SK-N-SH (cell line): ENCODE measurements around the gene TTC19.

Source experiments
- CTCF ChIP-seq: fragments of 200-600 bp; sonication (generic); IDR thresholded peaks from 2 replicates; pipeline ENCODE4 v1.6.1; 2017; ENCODE audit warnings: antibody characterized with exemption, mild to moderate bottlenecking, moderate library complexity
- EP300 ChIP-seq, 2 experiments: IDR thresholded peaks; 2 replicates each; pipeline versions ENCODE4 v1.4.0 to v1.6.1; 2012; ENCODE audit warnings: borderline replicate concordance in 1 of 2, low read depth in 1 of 2, low read length in 1 of 2
- EZH2phosphoT487 ChIP-seq: fragments of 200-600 bp; sonication (generic); IDR thresholded peaks from 2 replicates; pipeline ENCODE4 v1.6.1; 2017; ENCODE audit warnings: low read depth, mixed run types, mild to moderate bottlenecking, antibody characterized with exemption, moderate library complexity, borderline replicate concordance
- GABPA ChIP-seq: IDR thresholded peaks from 2 replicates; pipeline ENCODE4 v1.4.0; 2012; ENCODE audit warnings: low read depth, mild to moderate bottlenecking
- GATA2 ChIP-seq: sonication (generic); formaldehyde crosslinking; IDR thresholded peaks from 2 replicates; pipeline ENCODE4 v1.5.0; 2020; ENCODE audit warnings: mild to moderate bottlenecking, missing genetic modification reagents
- JUND ChIP-seq: IDR thresholded peaks from 2 replicates; pipeline ENCODE4 v1.4.0; 2012
- MAX ChIP-seq: IDR thresholded peaks from 2 replicates; pipeline ENCODE4 v1.4.0; 2012; ENCODE audit warnings: low read depth
- NRF1 ChIP-seq: IDR thresholded peaks from 2 replicates; pipeline ENCODE4 v1.6.1; 2012; ENCODE audit warnings: low read depth, mild to moderate bottlenecking, low read length
- POLR2AphosphoS5 ChIP-seq: IDR thresholded peaks from 2 replicates; pipeline ENCODE4 v1.6.1; 2012; ENCODE audit warnings: low read depth, low read length
- RCOR1 ChIP-seq: fragments of 150-350 bp; IDR thresholded peaks from 2 replicates; pipeline ENCODE4 v1.6.1; 2017; ENCODE audit warnings: antibody characterized with exemption, low read length
- REST ChIP-seq: IDR thresholded peaks from 2 replicates; pipeline ENCODE4 v1.6.1; 2012; ENCODE audit warnings: mild to moderate bottlenecking, low read depth, low read length, moderate library complexity
- RFX5 ChIP-seq: IDR thresholded peaks from 2 replicates; pipeline ENCODE4 v1.6.1; 2012; ENCODE audit warnings: mild to moderate bottlenecking, improper control_type of control experiment, low read length
- TAF1 ChIP-seq: IDR thresholded peaks from 2 replicates; pipeline ENCODE4 v1.6.1; 2012; ENCODE audit warnings: low read depth, mild to moderate bottlenecking, low read length, moderate library complexity, borderline replicate concordance
- TCF12 ChIP-seq: IDR thresholded peaks from 2 replicates; pipeline ENCODE4 v1.4.0; 2012

- TF ChIP-seq JUND (no peak), CTCF (no peak), POLR2AphosphoS5 (no peak), TAF1 (no peak), MAX (no peak), REST (no peak), TCF12 (no peak), EP300 (IDR thresholded peaks at IDR 0.05; ENCODE audit: borderline replicate concordance in 1 of 2, low read depth in 1 of 2, low read length in 1 of 2) (no peak), NRF1 (no peak), GATA2 (no peak), RFX5 (no peak), RCOR1 (no peak), EZH2phosphoT487 (no peak), GABPA (no peak)
These were observed 32.8 kb upstream of the TTC19 start for GRCh38 chr17:15966879-15967248.
